ENCODE measurements around the gene MAP7D2. TPM values are rescaled to one million over a fixed set of nuclear protein-coding genes. Genes with fewer than 3 reads are reported as not detected.

The MAP7D2 gene
- total RNA-seq, 1 experiment from 2014 or later, result 0.15 TPM

DNA sequence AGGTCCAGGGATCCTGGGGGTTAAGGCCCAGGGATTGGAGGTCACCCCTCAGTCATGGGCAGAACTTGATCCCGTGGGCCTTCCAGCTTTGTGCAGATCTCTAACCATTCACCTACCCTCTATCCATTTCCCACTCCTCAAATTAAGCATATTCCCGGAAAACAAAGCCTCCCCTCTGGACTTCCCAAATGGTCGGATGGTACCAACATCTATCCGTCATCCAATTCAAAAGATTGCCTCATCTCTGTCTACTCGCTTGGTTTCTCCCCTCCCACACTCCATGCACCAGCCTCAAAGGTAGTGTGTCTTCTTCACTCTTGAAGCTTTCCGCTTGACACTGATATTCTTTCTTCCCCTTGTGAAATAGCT lies 125.4 kb downstream of the MAP7D2 start:
- ChIA-PET RAD21 (ENCODE audit: low non-redundant PET in 1 of 2, low total read pairs in 2 of 2, uncharacterized antibody in 2 of 2, unreplicated experiment in 2 of 2) (no interaction called here), POLR2A (no interaction called here), CTCF (no interaction called here)
- Histone ChIP-seq H3K27me3 (ENCODE audit: insufficient read depth, low read length) (no peaks in the 10 kb centered on the region), H3K4me2 (ENCODE audit: low read length) (peak overlapping the region; percentile 49), H3K9ac (ENCODE audit: low read length) (no peak overlapping the region), H4K20me1 (ENCODE audit: insufficient read depth) (no peaks in the 10 kb centered on the region), H3K36me3 (ENCODE audit: control insufficient read depth in 1 of 2, insufficient read depth in 2 of 2, low read length in 2 of 2) (no peaks in the 10 kb centered on the region), H3K9me2 (ENCODE audit: insufficient read depth) (no peaks in the 10 kb centered on the region), H3K4me3 (replicated peaks in 1 of 2; ENCODE audit: low read depth in 1 of 2, low read length in 2 of 2) (peak overlapping the region in 1 of 2 experiments; percentile 16; a peak in 2 of 4 replicates), H3K79me2 (ENCODE audit: insufficient read depth, low read length) (0 out of 2 replicates have a peak, but pooled peaks cover 4% of the 10 kb centered on the region), H2AFZ (ENCODE audit: low read depth, low read length, poor library complexity, severe bottlenecking) (peak overlapping the region; percentile 41), H3K27ac (ENCODE audit: low read depth, low read length) (no peak overlapping the region), H3K4me1 (ENCODE audit: control insufficient read depth in 1 of 2, insufficient read depth in 2 of 2, low read length in 2 of 2) (peaks cover 2 to 5% of the 10 kb centered on the region in 2 experiments; a peak in 3 of 4 replicates), H3K9me3 (ENCODE audit: control insufficient read depth in 1 of 2, insufficient read depth in 1 of 2, low read depth in 1 of 2, low read length in 2 of 2) (no peaks in the 10 kb centered on the region)
- BruUV-seq (replicated peaks), result no TSS peak
- ATAC-seq, result no peak
- intact Hi-C loops (cut with micrococcal nuclease), result loop anchor here (2.0 kb wide), 1 partner anchor 87 kb away; no protein-coding TSS in a partner anchor
- TF ChIP-seq SRF (IDR thresholded peaks at IDR 0.05; ENCODE audit: low read depth) (no peak), EZH2phosphoT487 (IDR thresholded peaks at IDR 0.05; ENCODE audit: borderline replicate concordance) (no peak), ELF1 (IDR thresholded peaks at IDR 0.05; ENCODE audit: borderline replicate concordance, low read depth) (no peak), SIN3A (IDR thresholded peaks at IDR 0.05; ENCODE audit: low read depth) (no peak), POLR2A (IDR thresholded peaks at IDR 0.05; ENCODE audit: borderline replicate concordance, extremely low read depth, insufficient read depth, insufficient read length) (no peak), TCF7L2 (IDR thresholded peaks at IDR 0.05; ENCODE audit: borderline replicate concordance, extremely low read depth, insufficient read depth, insufficient read length) (no peak), POLR2AphosphoS5 (IDR thresholded peaks at IDR 0.05; ENCODE audit: low read depth, low read length) (no peak), CEBPB (IDR thresholded peaks at IDR 0.05; ENCODE audit: low read depth) (no peak), YY1 (IDR thresholded peaks at IDR 0.05; ENCODE audit: extremely low read depth, insufficient replicate concordance, low read depth, low read length) (no peak), EGR1 (IDR thresholded peaks at IDR 0.05; ENCODE audit: low read depth) (no peak), ZNF274 (IDR thresholded peaks at IDR 0.05; ENCODE audit: low read depth, low read length) (no peak), RAD21 (IDR thresholded peaks at IDR 0.05; ENCODE audit: low read depth) (no peak), FOSL1 (IDR thresholded peaks at IDR 0.05; ENCODE audit: low read depth) (no peak), SP1 (IDR thresholded peaks at IDR 0.05; ENCODE audit: low read depth) (no peak), CBX3 (IDR thresholded peaks at IDR 0.05; ENCODE audit: low read depth) (no peak)
- TF ChIP-seq, protein P1, sequence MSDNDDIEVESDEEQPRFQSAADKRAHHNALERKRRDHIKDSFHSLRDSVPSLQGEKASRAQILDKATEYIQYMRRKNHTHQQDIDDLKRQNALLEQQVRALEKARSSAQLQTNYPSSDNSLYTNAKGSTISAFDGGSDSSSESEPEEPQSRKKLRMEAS (IDR thresholded peaks at IDR 0.05), result no peak
- TF ChIP-seq, protein P2, sequence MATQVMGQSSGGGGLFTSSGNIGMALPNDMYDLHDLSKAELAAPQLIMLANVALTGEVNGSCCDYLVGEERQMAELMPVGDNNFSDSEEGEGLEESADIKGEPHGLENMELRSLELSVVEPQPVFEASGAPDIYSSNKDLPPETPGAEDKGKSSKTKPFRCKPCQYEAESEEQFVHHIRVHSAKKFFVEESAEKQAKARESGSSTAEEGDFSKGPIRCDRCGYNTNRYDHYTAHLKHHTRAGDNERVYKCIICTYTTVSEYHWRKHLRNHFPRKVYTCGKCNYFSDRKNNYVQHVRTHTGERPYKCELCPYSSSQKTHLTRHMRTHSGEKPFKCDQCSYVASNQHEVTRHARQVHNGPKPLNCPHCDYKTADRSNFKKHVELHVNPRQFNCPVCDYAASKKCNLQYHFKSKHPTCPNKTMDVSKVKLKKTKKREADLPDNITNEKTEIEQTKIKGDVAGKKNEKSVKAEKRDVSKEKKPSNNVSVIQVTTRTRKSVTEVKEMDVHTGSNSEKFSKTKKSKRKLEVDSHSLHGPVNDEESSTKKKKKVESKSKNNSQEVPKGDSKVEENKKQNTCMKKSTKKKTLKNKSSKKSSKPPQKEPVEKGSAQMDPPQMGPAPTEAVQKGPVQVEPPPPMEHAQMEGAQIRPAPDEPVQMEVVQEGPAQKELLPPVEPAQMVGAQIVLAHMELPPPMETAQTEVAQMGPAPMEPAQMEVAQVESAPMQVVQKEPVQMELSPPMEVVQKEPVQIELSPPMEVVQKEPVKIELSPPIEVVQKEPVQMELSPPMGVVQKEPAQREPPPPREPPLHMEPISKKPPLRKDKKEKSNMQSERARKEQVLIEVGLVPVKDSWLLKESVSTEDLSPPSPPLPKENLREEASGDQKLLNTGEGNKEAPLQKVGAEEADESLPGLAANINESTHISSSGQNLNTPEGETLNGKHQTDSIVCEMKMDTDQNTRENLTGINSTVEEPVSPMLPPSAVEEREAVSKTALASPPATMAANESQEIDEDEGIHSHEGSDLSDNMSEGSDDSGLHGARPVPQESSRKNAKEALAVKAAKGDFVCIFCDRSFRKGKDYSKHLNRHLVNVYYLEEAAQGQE (IDR thresholded peaks at IDR 0.05; ENCODE audit: low read depth), result no peak
- TF ChIP-seq, protein P3, sequence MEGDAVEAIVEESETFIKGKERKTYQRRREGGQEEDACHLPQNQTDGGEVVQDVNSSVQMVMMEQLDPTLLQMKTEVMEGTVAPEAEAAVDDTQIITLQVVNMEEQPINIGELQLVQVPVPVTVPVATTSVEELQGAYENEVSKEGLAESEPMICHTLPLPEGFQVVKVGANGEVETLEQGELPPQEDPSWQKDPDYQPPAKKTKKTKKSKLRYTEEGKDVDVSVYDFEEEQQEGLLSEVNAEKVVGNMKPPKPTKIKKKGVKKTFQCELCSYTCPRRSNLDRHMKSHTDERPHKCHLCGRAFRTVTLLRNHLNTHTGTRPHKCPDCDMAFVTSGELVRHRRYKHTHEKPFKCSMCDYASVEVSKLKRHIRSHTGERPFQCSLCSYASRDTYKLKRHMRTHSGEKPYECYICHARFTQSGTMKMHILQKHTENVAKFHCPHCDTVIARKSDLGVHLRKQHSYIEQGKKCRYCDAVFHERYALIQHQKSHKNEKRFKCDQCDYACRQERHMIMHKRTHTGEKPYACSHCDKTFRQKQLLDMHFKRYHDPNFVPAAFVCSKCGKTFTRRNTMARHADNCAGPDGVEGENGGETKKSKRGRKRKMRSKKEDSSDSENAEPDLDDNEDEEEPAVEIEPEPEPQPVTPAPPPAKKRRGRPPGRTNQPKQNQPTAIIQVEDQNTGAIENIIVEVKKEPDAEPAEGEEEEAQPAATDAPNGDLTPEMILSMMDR (IDR thresholded peaks at IDR 0.05 in 2 of 3, conservative IDR thresholded peaks at IDR 0.05 in 1 of 3; ENCODE audit: borderline replicate concordance in 1 of 3, insufficient read depth in 1 of 3, low read depth in 2 of 3, low read length in 2 of 3), result no peak
- TF ChIP-seq, protein P4, sequence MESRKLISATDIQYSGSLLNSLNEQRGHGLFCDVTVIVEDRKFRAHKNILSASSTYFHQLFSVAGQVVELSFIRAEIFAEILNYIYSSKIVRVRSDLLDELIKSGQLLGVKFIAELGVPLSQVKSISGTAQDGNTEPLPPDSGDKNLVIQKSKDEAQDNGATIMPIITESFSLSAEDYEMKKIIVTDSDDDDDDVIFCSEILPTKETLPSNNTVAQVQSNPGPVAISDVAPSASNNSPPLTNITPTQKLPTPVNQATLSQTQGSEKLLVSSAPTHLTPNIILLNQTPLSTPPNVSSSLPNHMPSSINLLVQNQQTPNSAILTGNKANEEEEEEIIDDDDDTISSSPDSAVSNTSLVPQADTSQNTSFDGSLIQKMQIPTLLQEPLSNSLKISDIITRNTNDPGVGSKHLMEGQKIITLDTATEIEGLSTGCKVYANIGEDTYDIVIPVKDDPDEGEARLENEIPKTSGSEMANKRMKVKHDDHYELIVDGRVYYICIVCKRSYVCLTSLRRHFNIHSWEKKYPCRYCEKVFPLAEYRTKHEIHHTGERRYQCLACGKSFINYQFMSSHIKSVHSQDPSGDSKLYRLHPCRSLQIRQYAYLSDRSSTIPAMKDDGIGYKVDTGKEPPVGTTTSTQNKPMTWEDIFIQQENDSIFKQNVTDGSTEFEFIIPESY (IDR thresholded peaks at IDR 0.05; ENCODE audit: extremely low read depth, insufficient replicate concordance, low read length), result no peak
- TF ChIP-seq, protein P5, sequence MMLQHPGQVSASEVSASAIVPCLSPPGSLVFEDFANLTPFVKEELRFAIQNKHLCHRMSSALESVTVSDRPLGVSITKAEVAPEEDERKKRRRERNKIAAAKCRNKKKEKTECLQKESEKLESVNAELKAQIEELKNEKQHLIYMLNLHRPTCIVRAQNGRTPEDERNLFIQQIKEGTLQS (IDR thresholded peaks at IDR 0.05), result no peak
- no peak for DNase-seq (ENCODE audit: low read depth, low spot score)

Measured in HCT116 (cell line).